AG10803 (cell line): ENCODE data around the gene UQCRFS1.

Source experiments
- DNase-seq: peaks from one replicate; pipeline ENCODE4 v3.0.0; 2010; ENCODE audit warnings: low read depth
- H3K4me3 ChIP-seq: 2 replicates; pipeline ENCODE4 v1.5.1; 2011; ENCODE audit warnings: mild to moderate bottlenecking, low read length, control low read depth
- TF ChIP-seq, protein P1 (sequence below): conservative IDR thresholded peaks from 2 replicates; pipeline ENCODE4 v1.5.1; 2011; ENCODE audit warnings: mild to moderate bottlenecking, low read length, control low read depth, inconsistent platforms

The UQCRFS1 gene

DNA sequence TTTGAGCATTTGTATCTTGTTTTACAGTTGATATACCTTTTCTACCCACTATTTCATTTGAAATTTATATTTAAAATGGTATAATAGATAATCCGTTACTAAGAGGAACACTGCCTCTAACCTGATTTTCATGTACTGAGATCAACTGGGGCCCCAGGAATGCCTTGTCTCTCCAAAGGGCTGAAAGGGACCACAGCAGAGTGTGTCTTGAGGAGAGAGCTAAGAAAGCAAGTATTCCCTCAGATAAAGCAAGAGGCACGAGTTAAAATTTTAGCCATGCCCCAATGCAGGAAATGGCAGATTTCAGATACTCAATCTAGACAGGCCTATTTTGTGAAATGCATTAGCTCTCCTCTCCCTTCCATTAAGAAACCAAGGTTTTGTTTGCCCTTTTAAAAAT lies 10.7 kb downstream of the UQCRFS1 start:
- TF ChIP-seq, protein P1, sequence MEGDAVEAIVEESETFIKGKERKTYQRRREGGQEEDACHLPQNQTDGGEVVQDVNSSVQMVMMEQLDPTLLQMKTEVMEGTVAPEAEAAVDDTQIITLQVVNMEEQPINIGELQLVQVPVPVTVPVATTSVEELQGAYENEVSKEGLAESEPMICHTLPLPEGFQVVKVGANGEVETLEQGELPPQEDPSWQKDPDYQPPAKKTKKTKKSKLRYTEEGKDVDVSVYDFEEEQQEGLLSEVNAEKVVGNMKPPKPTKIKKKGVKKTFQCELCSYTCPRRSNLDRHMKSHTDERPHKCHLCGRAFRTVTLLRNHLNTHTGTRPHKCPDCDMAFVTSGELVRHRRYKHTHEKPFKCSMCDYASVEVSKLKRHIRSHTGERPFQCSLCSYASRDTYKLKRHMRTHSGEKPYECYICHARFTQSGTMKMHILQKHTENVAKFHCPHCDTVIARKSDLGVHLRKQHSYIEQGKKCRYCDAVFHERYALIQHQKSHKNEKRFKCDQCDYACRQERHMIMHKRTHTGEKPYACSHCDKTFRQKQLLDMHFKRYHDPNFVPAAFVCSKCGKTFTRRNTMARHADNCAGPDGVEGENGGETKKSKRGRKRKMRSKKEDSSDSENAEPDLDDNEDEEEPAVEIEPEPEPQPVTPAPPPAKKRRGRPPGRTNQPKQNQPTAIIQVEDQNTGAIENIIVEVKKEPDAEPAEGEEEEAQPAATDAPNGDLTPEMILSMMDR = no peak
- H3K4me3 ChIP-seq = no peak overlapping the region
- no peak for DNase-seq

DNA sequence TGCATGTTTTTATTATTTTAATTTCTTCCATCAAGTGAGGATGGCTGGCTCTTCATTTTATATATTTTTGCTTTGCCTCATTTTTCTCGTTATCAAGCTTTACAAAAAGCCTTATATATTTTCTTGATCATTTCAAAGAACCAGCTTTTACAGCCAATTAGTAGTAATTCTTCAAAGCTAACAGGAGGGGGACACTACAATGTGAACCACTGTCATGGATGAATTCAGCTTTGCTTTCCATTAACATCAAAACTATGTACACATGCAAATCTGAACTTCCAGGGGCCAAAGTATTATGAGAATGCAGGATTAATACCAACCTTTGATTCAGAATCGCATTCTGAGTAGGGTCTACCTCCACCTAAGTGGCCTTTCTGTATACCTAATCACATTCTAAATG lies 11.1 kb downstream of the UQCRFS1 start:
- DNase-seq = no peak
- H3K4me3 ChIP-seq = no peak overlapping the region
- TF ChIP-seq, protein P1 = no peak

DNA sequence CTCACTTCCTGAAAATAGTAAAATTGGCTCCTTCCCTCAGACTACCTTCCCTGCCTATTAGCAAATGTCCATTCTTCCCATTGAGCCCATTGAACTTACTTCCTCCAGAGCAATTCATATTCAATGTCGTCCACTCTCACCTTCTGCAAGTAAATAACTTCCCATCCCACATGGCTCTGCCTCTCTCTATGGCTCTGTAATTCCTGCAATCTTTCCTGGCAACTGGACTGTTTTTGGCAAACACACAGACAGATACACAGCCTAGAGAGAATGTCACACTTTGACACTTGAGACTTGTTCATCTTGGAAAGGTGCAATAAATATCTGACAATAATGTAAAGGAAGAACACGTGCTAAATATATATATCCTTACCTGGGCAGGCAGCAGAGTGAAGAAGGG lies 18.3 kb downstream of the UQCRFS1 start:
- TF ChIP-seq, protein P1 = no peak
- no peak overlapping the region for H3K4me3 ChIP-seq
- no peak for DNase-seq

DNA sequence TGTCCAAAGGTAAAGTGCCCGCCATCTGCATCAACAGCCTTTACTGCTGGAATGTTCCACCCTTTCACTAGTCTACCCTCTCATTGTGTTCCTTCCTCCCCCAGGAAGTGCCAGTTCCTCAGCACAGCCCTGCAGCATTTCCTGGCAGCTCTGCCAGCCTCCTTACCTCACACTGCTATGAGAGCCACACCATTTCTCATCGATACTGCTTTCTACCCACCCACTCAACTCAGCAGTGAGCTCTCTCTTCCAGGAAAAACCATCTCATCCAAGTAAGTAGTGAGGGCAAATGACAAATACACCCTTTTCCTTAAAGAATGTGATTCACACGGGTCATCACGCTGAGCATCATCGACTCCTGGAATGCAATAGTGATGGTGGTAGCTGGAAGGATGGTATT lies 19.8 kb downstream of the UQCRFS1 start:
- TF ChIP-seq, protein P1 = no peak
- H3K4me3 ChIP-seq = no peak overlapping the region
- DNase-seq = no peak

DNA sequence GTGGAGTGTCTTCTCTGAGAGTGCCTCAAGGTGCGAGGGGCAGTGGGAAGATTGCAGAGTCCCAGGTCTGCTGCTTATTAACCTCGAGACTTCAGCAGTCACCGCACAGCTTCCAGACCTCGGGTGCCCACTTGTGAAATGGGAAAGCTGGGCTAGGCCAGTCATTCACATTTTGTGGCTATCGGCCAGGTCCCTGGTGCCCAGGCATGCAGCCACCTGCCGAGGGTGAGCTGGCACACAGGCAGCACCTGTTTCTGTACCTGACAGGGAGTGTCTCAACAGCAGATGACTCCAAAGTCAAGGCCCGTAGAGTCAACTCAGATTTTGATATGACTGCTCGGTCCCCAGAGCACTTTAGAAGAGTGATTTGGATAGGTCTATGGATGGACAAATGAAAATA lies 21.9 kb downstream of the UQCRFS1 start:
- TF ChIP-seq, protein P1 = no peak
- no peak overlapping the region for H3K4me3 ChIP-seq
- DNase-seq = no peak

DNA sequence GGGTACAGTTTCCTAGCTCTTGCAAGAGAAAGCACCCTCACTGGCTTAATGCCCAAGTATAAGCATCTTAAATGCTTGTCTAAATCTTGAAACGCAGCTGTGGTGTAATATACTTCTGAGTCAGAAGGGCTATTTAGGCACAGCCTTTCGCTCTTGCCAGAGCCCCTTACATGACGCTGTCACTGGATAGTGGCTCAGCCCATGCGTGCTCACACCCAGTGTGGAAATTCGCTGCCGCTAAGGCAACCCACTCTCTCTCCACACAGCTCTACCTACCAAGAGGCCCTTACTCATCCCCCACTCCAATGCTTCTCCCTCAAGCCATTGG lies 24.0 kb downstream of the UQCRFS1 start:
- peak; percentile 3 for DNase-seq
- no peak overlapping the region for H3K4me3 ChIP-seq
- TF ChIP-seq, protein P1 = no peak

DNA sequence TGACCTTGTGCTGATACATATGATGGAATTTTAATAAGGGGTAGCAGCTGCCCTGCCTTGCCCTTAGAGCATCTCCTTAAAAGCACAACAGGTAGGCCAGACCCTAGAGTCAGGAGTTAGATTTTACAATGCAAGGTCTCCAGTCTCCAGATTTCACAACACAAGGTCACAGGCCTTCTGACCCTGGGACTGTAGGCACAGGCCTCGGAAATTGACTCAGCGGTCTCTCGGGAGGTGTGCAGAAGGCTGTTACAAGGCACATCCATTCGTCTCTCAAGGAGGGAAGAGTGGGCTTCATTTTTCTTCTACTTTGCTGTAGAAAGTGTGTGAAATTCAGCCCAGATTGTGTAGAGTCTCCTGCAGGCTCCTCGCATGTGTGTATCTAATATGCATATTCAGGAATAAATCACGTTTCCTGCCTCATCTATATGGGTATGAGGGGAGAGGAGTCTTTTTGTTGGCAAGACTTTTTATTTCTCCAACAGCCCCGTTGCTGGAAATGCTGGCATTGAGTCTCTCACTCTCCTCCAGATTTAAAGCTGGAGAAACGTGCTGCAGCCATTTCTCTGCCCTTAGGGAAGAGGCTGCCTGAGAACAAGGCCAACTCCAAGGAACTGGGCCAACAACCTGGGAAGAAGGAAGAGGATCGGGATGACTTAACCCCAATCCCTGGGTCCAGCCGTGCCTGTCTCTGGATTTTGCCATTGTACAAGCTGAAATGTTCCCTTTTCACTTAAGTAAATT lies 24.5 kb downstream of the UQCRFS1 start:
- TF ChIP-seq, protein P1 = no peak
- DNase-seq = no peak
- H3K4me3 ChIP-seq = no peak overlapping the region
